Epithelial cell of esophagus (primary cell): Measurements from ENCODE around the gene MYOG.
A peak's percentile ranks its signal among the peaks of the same experiment; 100 is the strongest.

ENCODE experiments used
- DNase-seq: peaks from one replicate; pipeline ENCODE4 v3.0.0; 2010; ENCODE audit warnings: low read depth
- H3K4me3 ChIP-seq: 2 replicates; pipeline ENCODE4 v1.5.1; 2011; ENCODE audit warnings: mild to moderate bottlenecking, low read length, control low read depth
- CTCF ChIP-seq: IDR thresholded peaks from 2 replicates; pipeline ENCODE4 v1.5.1; 2011; ENCODE audit warnings: low read depth, mild to moderate bottlenecking, low read length, control low read depth, inconsistent platforms; ENCODE audit not compliant: insufficient read depth; ENCODE audit errors: missing control alignments

The MYOG gene

DNA sequence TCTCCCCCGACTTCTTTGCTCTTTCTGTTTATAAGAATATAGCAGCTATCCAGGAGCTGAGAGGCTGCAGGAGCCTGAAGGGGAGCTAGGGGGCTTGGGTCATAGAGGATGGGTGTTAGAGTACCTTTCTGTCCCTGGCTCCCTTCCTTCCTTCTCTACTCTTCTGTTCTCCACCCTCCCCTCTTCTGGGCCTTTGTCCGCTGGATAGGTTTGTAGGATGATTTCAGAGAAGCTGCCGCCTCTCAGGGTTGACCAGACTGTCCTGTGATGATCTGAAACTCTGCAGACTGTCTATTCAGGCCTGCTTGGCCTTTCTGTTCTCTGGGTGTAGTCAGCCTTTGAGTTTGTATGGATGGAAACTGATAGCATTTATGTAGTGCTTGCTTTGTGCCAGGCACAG lies 33.2 kb downstream of the MYOG start:
- DNase-seq, result no peak
- no peak for TF ChIP-seq CTCF
- H3K4me3 ChIP-seq, result no peak overlapping the region

- H3K4me3 ChIP-seq, result no peak overlapping the region
- DNase-seq, result no peak
- TF ChIP-seq CTCF, result no peak
Measured at GRCh38 chr1:203051841-203052324, 33.9 kb downstream of the MYOG start.

- no peak for DNase-seq
- TF ChIP-seq CTCF, result no peak
- no peak overlapping the region for H3K4me3 ChIP-seq
Measured at GRCh38 chr1:203050826-203051225, 35.0 kb downstream of the MYOG start.

DNA sequence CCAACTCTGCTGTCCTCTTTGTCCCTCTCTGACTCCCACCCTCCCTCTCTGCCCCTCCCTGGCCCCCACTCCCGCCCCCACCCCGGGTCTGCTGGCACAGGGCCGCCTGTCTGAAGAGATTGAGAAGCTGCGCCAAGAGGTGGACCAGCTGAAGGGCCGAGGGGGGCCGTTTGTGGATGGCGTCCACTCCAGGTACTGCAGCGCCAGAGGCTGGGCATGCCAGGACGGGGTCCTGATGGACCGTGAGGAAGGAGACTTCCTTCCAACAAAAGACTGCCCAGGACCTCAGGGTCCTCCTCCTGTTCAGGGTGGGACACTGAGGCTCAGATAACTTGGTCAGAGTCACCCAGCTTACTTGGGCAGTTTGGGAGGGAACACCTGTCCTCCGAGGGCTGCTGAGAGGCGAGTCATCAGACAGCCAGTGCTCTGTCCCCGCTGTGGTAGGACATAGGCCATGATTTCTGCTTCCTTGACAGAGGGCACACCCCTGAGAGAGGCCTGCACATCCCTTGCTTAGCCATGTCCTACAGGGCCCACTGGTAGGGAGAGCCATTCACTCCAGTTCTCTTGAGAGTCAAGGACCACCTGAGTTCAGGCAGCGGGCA lies 36.1 kb downstream of the MYOG start:
- TF ChIP-seq CTCF, result no peak
- H3K4me3 ChIP-seq, result no peak overlapping the region
- no peak for DNase-seq

GRCh38 chr1:203049077-203049476 lies 36.7 kb downstream of the MYOG start:
- DNase-seq, result no peak
- no peak overlapping the region for H3K4me3 ChIP-seq
- no peak for TF ChIP-seq CTCF

DNA sequence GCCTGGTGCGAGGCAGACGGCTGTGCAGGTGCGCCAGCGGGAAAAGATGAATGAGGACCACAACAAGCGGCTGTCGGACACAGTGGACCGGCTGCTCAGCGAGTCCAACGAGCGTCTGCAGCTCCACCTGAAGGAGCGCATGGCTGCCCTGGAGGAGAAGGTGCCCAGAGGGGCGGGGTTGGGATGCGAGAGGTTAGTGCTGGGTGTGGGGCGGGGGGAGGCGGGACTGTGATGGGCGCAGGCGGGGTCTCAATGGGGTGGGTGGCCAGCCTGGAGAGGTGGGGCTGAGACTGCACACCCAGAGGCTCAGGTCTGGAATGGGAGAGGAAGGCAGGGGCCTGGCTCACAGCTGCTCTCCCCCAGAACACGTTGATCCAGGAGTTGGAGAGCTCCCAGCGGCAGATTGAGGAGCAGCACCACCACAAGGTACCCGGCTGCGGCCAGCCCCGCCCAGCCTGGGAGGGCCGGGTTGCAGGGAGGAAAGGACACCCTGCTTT lies 37.2 kb downstream of the MYOG start:
- TF ChIP-seq CTCF, result no peak
- peak; percentile 37 for DNase-seq
- H3K4me3 ChIP-seq, result no peak overlapping the region

DNA sequence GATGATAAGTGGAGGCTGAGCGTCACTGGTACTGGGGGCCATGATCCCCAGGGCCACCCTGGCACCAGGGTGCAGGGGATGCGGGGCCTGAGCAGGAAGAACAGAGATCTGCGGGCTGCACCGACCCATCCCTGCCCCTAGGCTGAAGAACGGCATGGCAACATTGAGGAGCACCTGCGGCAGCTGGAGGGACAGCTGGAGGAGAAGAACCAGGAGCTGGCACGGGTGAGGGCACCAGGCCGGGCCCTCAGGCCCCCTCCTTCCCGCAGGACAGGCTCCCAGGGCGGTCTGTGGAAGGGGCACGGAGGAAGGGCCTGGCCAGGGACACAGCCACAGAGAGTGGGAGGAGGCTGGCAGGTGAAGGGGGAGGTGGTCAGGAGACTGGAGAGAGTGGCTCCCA lies 37.7 kb downstream of the MYOG start:
- H3K4me3 ChIP-seq, result no peak overlapping the region
- no peak for DNase-seq
- TF ChIP-seq CTCF, result no peak
